Posterior vena cava (tissue), 2 donors: ENCODE results near the gene MAN2B2. TPM values are rescaled to one million over a fixed set of nuclear protein-coding genes. Genes with fewer than 3 reads are reported as not detected.

ENCODE experiments used
- DNase-seq: peaks from one replicate; pipeline ENCODE4 v3.0.0-alpha.2; 2020; ENCODE audit warnings: low spot score
- intact Hi-C, 2 donors: fragments of 100-400 bp; cut with DNase I; formaldehyde crosslinking; loops; one replicate each; pipeline versions ENCODE4 v1.14.1 to v1.14.2; 2022 to 2023
- total RNA-seq, 2 donors: library from RNA; stranded (reverse); fragmentation: NEBNext Ultra II Directional; extraction: Animal tissue kit (Norgen Biotek cat#: 25700); gene quantifications; one replicate each; pipeline ENCODE4 v1.2.1, GENCODE V29; 2021
- donor health status: DM: yes; HTN: yes; CAD: no.
- donor health status: DM: yes; HTN: yes; CAD: no.

Gene MAN2B2
- total RNA-seq, 2 donors from 2014 or later = 23.7 to 36.3 TPM

GRCh38 chr4:6541789-6542188 is 33.2 kb upstream of the MAN2B2 start:
- DNase-seq = no peak
- intact Hi-C loops = no loop called here

DNA sequence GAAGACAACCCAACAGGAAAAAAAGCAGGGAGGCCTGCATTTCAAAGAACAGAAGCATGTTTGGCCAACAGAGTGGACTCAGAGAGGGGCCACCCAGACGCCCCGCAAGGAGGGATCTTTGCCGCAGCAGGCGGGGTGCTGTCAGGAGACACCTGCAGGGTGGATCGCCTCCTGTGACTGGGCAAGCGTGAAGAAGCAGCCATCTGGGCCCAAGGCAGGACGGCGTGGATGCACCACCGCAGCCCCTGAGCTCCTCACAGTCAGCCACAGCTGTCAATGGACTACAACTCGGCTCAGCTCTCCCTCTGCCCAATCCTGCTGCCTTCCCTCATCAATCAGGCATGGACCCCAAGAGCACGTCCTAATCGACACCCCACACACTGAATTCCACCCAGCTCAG is 32.0 kb upstream of the MAN2B2 start:
- no peak for DNase-seq
- intact Hi-C loops = no loop called here

DNA sequence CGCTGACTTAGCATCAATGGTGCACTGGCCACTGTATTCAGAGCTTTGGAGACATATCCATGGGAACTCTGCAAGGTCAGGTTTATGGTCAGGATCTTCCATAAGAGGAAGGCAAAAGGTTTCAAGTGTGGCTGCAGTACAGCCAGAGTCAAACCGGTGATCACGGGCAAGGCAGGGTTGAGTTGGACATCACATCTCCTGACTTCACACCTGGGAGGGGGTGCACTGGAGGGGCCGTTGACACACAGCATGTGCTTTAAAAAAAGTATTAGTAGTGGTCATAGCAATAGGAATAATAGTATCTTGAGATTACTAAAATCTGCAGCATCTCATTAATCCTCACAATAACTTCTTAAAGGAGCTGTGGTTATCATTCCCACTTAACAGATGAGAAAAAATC is 28.9 kb upstream of the MAN2B2 start:
- intact Hi-C loops = loop anchor here in 1 of 2 donors (5.0 kb wide), 1 partner anchor 214 kb away; no protein-coding TSS in a partner anchor

GRCh38 chr4:6546681-6547447 is 28.1 kb upstream of the MAN2B2 start:
- DNase-seq = no peak
- intact Hi-C loops = loop anchor here in 1 of 2 donors (5.0 kb wide), 1 partner anchor 215 kb away; no protein-coding TSS in a partner anchor

More for the DNA sequence above, 28.9 kb upstream of the MAN2B2 start:
- DNase-seq = no peak

DNA sequence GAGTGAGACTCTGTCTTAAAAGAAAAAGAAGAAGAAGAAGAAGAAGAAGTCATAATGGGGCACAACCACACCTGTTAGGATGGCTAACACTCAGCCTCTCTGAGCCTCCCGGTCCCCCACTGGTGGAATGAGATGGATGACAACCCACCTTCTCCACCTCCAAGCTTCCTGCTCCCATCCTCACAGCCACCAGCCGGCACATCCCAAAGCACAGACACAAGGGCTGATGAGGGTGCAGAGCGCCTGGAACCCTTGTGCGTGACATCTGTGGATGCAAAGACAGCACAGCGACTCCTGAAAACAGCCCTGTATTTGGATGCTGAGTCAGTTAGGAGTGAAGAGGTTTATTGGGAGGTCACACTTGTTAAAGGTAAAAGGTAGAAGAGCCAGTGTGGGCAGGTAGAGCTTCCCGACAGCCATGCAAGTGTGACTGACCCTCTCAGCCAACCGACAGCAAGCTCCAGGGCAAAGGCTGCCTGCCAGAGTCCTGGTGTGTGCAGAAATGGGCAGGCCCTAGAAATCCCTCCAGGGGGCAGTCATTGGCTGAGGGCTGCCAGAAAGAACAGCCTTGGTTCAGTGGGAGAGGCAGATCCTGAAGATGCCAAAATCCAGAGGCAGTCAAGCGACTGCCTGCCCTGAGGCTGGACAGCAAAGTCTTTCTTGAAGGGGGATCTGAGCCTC is 26.6 kb upstream of the MAN2B2 start:
- no peak for DNase-seq
- intact Hi-C loops = loop anchor here in 1 of 2 donors (5.0 kb wide), 1 partner anchor 216 kb away; no protein-coding TSS in a partner anchor

DNA sequence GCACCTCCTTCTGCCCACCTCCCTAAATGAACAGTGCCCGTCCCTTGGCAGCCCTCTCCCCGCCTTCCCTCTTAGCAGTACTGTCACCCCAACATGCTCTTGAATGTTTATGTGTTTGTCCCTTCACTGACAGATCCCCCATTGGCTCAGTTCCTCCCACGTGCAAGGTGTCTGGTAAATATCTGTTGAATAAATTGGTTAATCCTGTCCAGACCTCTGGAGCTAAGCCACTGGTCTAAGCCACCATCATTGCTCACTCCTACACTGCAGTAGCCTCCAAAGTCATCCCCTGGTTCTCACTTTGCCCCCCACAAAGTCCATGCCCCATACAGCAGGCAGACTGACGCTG is 26.1 kb upstream of the MAN2B2 start:
- intact Hi-C loops = loop anchor here in 1 of 2 donors (5.0 kb wide), 1 partner anchor 217 kb away; no protein-coding TSS in a partner anchor
- DNase-seq = no peak

DNA sequence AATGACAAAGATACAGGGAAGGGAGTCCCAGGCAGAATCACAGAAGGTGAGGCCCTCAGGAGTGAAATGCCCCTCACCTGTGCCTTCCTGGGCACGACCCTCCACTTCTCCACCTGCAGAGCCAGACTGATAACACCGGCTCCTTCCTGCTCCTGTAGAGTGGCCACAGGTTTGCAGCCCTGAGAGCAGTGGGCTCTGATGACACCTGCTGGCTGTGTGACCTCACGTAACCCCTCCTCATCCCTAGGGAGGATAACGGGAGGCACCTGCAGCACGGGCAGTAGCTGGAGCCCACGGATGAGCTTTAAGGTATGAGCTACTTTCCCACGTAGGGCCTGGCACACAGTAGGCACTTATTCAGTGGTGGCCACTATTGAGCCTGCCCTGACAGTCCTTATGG is 25.5 kb upstream of the MAN2B2 start:
- DNase-seq = no peak
- intact Hi-C loops = loop anchor here in 1 of 2 donors (5.0 kb wide), 1 partner anchor 217 kb away; no protein-coding TSS in a partner anchor

DNA sequence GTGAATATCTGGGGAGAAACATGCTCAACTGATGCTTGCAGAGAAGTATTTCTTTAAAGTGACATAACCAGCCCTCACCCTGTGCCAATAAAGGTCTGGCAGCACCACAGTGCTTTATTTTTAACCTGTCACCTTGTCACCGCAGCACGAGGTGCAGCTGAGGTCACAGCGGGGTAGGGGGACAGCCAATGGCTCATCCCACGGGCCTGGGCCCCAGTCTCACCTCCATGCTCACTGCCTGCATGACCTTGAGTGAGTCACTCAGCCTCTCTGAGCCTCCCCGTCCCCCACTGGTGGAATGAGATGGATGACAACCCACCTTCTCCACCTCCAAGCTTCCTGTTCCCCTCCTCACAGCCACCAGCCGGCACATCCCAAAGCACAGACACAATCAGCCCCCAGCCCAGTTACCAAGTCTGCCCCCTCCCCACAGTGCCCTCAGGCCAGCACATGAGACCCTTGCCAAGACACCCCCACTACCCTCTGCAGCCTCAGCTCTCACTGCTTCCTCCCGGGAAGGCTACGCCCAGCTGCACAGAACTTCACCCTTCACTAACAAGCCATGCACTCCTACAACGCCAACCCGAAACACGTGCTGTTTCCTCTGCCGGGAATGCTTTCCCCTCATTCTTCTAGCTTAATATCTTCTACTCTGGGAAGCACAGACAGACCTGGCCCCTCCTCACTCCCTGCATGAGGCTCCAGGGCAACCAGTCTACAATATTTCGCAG is 24.9 kb upstream of the MAN2B2 start:
- DNase-seq = no peak
- intact Hi-C loops = loop anchor here in 1 of 2 donors (5.0 kb wide), 1 partner anchor 218 kb away; no protein-coding TSS in a partner anchor

DNA sequence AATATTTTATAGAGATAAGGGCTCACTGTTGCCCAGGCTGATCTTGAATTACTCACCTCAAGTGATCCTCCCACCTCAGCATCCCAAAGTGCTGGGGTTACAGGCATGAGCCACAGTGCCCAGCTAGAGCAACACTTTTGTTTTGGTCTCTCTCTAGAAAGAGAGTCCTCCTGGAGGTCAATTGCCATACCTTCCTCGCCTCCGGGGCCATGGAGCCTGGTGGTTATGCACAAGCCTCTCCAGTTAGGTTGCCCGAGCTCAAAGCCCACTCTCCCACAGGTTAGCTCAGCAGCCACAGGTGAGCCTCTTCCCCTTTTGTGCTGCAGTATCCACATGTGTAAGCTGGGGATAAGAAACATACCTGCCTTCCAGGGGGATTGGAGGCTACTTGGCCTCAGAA is 24.2 kb upstream of the MAN2B2 start:
- intact Hi-C loops = no loop called here
- DNase-seq = no peak

DNA sequence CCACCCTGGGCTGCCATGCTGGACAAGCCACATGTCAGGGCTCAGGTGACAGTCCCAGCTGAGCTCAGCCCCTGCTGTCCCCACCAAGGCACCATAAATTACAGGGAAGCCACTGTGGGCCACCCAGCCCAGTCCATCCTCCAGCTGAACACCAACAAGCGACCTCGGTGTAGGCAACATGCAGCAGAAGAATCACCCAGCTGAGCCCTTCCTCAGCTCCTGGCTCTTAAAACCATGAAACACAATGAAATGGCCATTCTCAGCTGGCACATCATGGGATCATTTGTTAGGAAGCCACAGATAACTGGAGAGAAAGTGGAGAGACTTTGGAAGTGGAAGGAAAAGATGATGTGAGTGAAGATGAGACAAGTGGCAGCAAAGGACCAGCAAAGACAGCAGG is 23.3 kb upstream of the MAN2B2 start:
- DNase-seq = no peak
- intact Hi-C loops = no loop called here

DNA sequence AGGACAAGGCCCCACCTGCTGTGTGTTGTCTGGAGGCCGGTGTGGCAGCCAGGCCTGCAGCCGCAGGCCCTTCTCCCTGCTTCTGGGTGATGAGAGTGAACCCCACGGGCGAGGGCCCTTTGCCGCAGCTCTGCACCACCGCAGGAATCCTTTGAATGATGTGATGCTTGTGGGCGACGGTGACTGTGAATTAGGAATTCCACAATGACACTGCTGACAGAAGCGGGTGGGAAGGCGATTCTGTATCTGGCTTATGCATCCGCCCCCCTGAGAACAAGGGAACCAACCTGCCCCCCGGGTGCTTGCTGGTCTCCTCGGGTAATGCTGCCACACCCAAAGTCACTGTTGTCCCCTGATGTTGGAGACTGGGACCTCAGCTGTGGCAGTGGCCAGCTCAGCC is 19.5 kb upstream of the MAN2B2 start:
- no peak for DNase-seq
- intact Hi-C loops = no loop called here

DNA sequence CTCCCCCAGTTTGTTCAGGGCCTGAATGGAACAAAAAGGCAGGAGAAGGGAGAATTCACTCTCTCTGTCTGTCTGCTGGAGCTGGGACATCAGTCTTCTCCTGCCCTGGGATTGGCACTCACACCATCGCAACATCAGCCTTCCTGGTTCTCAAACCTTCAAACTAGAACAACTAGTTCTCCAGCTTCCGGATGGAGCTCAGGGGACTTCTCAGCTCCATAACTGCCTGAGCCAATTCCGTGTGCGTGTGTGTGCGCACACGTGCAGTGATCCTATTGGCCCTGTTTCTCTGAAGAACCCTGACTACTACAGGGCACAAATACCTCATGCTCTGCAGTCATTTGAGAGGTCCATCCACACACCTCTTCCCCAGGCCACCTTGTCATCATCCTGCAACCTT is 18.7 kb upstream of the MAN2B2 start:
- intact Hi-C loops = no loop called here

DNA sequence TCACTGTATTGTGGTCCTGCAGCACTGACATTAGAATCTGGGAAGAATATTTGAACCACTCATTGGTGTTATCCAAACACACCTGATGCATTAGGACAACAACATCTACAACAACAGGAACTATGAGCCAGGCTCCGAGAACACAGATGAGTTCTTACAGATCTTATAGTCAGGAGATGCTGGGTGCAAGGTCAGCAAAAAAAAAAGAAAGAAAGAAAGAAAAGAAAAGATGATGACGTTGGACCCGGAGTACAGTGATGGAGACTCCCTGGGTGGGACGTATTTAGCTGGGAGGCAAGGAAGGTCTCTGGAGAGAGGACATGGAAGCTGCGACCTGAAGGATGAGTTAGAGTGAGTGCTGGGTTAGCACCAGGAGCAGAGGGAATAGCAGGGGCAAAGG is 17.8 kb upstream of the MAN2B2 start:
- DNase-seq = no peak

More for the DNA sequence above, 18.7 kb upstream of the MAN2B2 start:
- DNase-seq = no peak

DNA sequence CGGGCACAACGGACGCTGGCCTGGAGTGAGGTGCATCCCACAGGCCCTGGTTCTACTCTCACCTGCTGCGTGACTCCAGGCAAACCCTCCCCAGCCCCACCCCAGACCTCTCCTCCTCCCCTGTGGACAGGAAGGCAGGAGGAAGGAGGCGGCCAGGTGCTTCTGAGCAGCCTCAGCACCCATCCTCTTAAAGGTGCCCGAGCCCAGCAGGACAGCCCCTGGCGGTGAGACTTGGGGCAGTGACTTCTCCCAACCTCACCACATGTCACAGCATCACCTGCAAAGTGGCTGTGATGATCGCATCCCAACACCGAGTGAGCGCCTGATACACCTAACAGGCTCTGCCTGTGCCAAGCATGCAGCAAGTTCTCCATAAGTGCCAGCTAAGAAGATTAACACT is 17.1 kb upstream of the MAN2B2 start:
- no peak for DNase-seq
- intact Hi-C loops = no loop called here

More for the DNA sequence above, 17.8 kb upstream of the MAN2B2 start:
- intact Hi-C loops = no loop called here

DNA sequence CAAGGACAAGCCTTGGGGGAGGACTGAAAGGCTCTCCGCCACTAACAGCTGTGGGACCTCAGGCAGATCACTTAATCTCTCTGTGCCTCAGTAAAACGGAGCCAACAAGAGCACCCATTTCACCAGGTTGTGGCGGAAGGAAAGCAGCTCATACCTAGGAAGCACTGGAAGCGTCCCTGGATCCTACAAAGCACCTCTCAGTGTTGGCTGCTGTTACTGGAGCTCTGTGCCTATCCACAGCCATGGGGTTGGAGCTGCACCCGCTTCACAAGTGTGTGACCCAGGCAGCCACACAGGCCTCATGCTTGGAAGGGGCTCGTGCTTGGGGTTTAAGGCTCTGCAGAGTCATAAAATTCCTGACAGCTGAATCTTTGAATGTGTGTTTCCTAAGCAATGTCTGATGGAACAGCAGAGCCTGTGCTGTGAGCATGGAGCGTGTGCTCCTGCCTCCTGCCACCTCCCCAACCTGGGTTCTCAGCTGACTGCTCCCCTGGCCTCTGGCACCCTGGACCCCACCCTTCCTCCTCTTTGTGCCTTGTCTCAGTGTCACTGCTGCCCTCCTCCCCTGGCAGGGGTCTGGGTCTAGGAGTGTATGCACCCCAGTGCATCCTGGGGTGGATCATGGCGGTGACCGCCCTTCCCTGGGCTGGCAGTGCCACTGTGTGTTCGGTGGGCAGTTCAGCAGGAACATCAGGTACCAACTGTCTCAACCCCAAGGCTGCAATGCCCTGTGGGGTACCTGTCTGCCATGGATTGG is 14.4 kb upstream of the MAN2B2 start:
- DNase-seq = no peak
- intact Hi-C loops = no loop called here

DNA sequence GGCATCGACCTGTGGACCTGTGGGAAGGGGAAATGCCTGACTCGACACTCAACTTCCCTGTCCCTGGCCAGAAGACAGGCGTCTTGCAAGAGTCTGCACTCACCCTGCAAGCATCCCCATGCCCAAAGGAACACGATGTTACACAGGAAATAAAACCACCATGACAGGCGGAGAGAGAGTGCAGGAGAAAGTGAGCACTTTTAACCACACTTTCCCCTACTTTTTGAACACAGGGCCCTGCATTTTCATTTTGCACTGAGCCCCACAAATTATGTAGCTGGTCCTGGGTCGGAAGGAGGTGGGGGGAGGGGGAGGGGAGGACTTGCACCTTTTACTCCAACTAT is 13.8 kb upstream of the MAN2B2 start:
- intact Hi-C loops = no loop called here
- no peak for DNase-seq

- intact Hi-C loops = no loop called here
- DNase-seq = no peak
These were observed 13.2 kb upstream of the MAN2B2 start for GRCh38 chr4:6561706-6562371.

- intact Hi-C loops = no loop called here
- DNase-seq = no peak
These were observed 11.8 kb upstream of the MAN2B2 start for GRCh38 chr4:6562931-6563901.
